NCI-H510A (cell line): Measurements from ENCODE around the gene HTRA1.

Experiments
- DNase-seq: peaks from one replicate; lab custom pipeline; 2025; lab: John Stamatoyannopoulos, UW

Gene HTRA1

GRCh38 chr10:122515588-122516231, 54.4 kb downstream of the HTRA1 start:
- DNase-seq = no peak

GRCh38 chr10:122516734-122517133, 55.4 kb downstream of the HTRA1 start:
- DNase-seq = no peak

- DNase-seq = no peak
Observed at GRCh38 chr10:122519144-122519543, 57.8 kb downstream of the HTRA1 start.

GRCh38 chr10:122519873-122520272, 58.5 kb downstream of the HTRA1 start:
- no peak for DNase-seq

GRCh38 chr10:122521011-122521410, 59.7 kb downstream of the HTRA1 start:
- DNase-seq = no peak

GRCh38 chr10:122524811-122525210, 63.5 kb downstream of the HTRA1 start:
- DNase-seq = no peak

GRCh38 chr10:122525788-122526187, 64.4 kb downstream of the HTRA1 start:
- DNase-seq = no peak

- DNase-seq = no peak
Observed at GRCh38 chr10:122526892-122527291, 65.5 kb downstream of the HTRA1 start.

GRCh38 chr10:122530177-122530576, 68.8 kb downstream of the HTRA1 start:
- no peak for DNase-seq

GRCh38 chr10:122531261-122531660, 69.9 kb downstream of the HTRA1 start:
- DNase-seq = no peak

- no peak for DNase-seq
Observed at GRCh38 chr10:122531939-122532338, 70.6 kb downstream of the HTRA1 start.

GRCh38 chr10:122532601-122533296, 71.4 kb downstream of the HTRA1 start:
- no peak for DNase-seq

GRCh38 chr10:122537545-122537944, 76.2 kb downstream of the HTRA1 start:
- DNase-seq = no peak

GRCh38 chr10:122541541-122542002, 80.2 kb downstream of the HTRA1 start:
- no peak for DNase-seq

- no peak for DNase-seq
Observed at GRCh38 chr10:122543676-122544445, 82.5 kb downstream of the HTRA1 start.

- DNase-seq = no peak
Observed at GRCh38 chr10:122544493-122544892, 83.1 kb downstream of the HTRA1 start.

- no peak for DNase-seq
Observed at GRCh38 chr10:122546242-122546641, 84.9 kb downstream of the HTRA1 start.

GRCh38 chr10:122548407-122549085, 87.2 kb downstream of the HTRA1 start:
- no peak for DNase-seq

GRCh38 chr10:122549636-122550035, 88.3 kb downstream of the HTRA1 start:
- DNase-seq = no peak

GRCh38 chr10:122550427-122550826, 89.1 kb downstream of the HTRA1 start:
- no peak for DNase-seq

- DNase-seq = no peak
Observed at GRCh38 chr10:122550983-122551382, 89.6 kb downstream of the HTRA1 start.

- DNase-seq = no peak
Observed at GRCh38 chr10:122551450-122551849, 90.1 kb downstream of the HTRA1 start.
